ENCODE results near the gene GLDN.

Gene GLDN

GRCh38 chr15:51363383-51363782, 21.9 kb downstream of the GLDN start:
- DNase-seq, result no peak

GRCh38 chr15:51365417-51365816, 24.0 kb downstream of the GLDN start:
- DNase-seq, result no peak

- no peak for DNase-seq
Measured at GRCh38 chr15:51366071-51366470, 24.6 kb downstream of the GLDN start.

- DNase-seq, result no peak
Measured at GRCh38 chr15:51366920-51367319, 25.5 kb downstream of the GLDN start.

- no peak for DNase-seq
Measured at GRCh38 chr15:51367322-51367976, 26.0 kb downstream of the GLDN start.

- DNase-seq, result no peak
Measured at GRCh38 chr15:51368307-51368706, 26.9 kb downstream of the GLDN start.

GRCh38 chr15:51368751-51369450, 27.4 kb downstream of the GLDN start:
- no peak for DNase-seq

- no peak for DNase-seq
Measured at GRCh38 chr15:51369451-51369761, 28.0 kb downstream of the GLDN start.

- no peak for DNase-seq
Measured at GRCh38 chr15:51371266-51371665, 29.8 kb downstream of the GLDN start.

GRCh38 chr15:51374131-51374530, 32.7 kb downstream of the GLDN start:
- DNase-seq, result no peak

GRCh38 chr15:51375966-51376640, 34.6 kb downstream of the GLDN start:
- no peak for DNase-seq

- no peak for DNase-seq
Measured at GRCh38 chr15:51377038-51377786, 35.8 kb downstream of the GLDN start.

- no peak for DNase-seq
Measured at GRCh38 chr15:51378406-51378805, 37.0 kb downstream of the GLDN start.

GRCh38 chr15:51379390-51379789, 37.9 kb downstream of the GLDN start:
- no peak for DNase-seq

- DNase-seq, result peak; percentile 90
Measured at GRCh38 chr15:51380999-51381806, 39.7 kb downstream of the GLDN start.

- DNase-seq, result peak; percentile 65
Measured at GRCh38 chr15:51382787-51383186, 41.3 kb downstream of the GLDN start.

GRCh38 chr15:51386029-51386428, 44.6 kb downstream of the GLDN start:
- no peak for DNase-seq

- no peak for DNase-seq
Measured at GRCh38 chr15:51386486-51386885, 45.0 kb downstream of the GLDN start.

GRCh38 chr15:51386960-51387698, 45.7 kb downstream of the GLDN start:
- DNase-seq, result no peak

GRCh38 chr15:51387699-51388041, 46.2 kb downstream of the GLDN start:
- DNase-seq, result no peak

- no peak for DNase-seq
Measured at GRCh38 chr15:51388726-51389125, 47.3 kb downstream of the GLDN start.

Measured in suppressor macrophage treated with lipopolysaccharide for 4 hours (primary cell).